Liver (tissue), 3 donors: Measurements from ENCODE around the gene S100A2.

Experiments used
- RAD21 ChIP-seq, 2 donors: IDR thresholded peaks; 2 replicates each; pipeline ENCODE4 v1.6.1; 2016; ENCODE audit warnings: antibody characterized with exemption in 2 of 2, mild to moderate bottlenecking in 2 of 2
- RXRA ChIP-seq, 2 donors: IDR thresholded peaks; 2 replicates each; pipeline ENCODE4 v1.6.1; 2017 to 2018; ENCODE audit warnings: antibody characterized with exemption in 2 of 2, mild to moderate bottlenecking in 1 of 2
- TF ChIP-seq, protein P1 (sequence below): IDR thresholded peaks from 2 replicates; pipeline ENCODE4 v1.6.1; 2016; ENCODE audit warnings: antibody characterized with exemption, mild to moderate bottlenecking
- TF ChIP-seq, protein P2 (sequence below): fragments of 150-350 bp; IDR thresholded peaks from 2 replicates; pipeline ENCODE4 v1.5.1; 2017; ENCODE audit warnings: improper control_type of control experiment, low read depth, low read length; ENCODE audit not compliant: missing input control
- TF ChIP-seq, protein P3 (sequence below): IDR thresholded peaks from 2 replicates; pipeline ENCODE4 v1.6.1; 2016; ENCODE audit warnings: antibody characterized with exemption
- donor health status: healthy.
- donor health status: healthy.

DNA sequence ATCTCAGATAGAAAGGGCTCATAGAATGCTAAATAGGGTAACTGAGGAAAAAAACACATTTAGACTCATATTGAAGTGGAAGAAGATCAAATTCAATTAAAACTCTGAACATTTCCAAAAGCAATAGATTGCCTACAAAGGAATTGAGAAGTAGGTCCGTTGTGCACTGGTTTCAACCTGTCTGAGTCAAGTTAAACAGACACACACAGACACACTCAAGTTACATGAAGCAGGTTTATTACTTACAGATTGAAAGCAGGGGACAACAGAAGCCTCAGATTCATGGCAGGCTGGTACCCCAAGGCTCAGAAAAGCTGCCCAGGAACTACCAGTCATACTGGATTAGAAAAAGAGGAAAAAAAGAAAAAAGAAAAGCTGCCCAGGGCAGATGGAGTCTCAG lies 20.7 kb upstream of the S100A2 start:
- TF ChIP-seq RAD21 (IDR thresholded peaks at IDR 0.05): no peak
- TF ChIP-seq, protein P1, sequence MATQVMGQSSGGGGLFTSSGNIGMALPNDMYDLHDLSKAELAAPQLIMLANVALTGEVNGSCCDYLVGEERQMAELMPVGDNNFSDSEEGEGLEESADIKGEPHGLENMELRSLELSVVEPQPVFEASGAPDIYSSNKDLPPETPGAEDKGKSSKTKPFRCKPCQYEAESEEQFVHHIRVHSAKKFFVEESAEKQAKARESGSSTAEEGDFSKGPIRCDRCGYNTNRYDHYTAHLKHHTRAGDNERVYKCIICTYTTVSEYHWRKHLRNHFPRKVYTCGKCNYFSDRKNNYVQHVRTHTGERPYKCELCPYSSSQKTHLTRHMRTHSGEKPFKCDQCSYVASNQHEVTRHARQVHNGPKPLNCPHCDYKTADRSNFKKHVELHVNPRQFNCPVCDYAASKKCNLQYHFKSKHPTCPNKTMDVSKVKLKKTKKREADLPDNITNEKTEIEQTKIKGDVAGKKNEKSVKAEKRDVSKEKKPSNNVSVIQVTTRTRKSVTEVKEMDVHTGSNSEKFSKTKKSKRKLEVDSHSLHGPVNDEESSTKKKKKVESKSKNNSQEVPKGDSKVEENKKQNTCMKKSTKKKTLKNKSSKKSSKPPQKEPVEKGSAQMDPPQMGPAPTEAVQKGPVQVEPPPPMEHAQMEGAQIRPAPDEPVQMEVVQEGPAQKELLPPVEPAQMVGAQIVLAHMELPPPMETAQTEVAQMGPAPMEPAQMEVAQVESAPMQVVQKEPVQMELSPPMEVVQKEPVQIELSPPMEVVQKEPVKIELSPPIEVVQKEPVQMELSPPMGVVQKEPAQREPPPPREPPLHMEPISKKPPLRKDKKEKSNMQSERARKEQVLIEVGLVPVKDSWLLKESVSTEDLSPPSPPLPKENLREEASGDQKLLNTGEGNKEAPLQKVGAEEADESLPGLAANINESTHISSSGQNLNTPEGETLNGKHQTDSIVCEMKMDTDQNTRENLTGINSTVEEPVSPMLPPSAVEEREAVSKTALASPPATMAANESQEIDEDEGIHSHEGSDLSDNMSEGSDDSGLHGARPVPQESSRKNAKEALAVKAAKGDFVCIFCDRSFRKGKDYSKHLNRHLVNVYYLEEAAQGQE: no peak
- TF ChIP-seq, protein P2, sequence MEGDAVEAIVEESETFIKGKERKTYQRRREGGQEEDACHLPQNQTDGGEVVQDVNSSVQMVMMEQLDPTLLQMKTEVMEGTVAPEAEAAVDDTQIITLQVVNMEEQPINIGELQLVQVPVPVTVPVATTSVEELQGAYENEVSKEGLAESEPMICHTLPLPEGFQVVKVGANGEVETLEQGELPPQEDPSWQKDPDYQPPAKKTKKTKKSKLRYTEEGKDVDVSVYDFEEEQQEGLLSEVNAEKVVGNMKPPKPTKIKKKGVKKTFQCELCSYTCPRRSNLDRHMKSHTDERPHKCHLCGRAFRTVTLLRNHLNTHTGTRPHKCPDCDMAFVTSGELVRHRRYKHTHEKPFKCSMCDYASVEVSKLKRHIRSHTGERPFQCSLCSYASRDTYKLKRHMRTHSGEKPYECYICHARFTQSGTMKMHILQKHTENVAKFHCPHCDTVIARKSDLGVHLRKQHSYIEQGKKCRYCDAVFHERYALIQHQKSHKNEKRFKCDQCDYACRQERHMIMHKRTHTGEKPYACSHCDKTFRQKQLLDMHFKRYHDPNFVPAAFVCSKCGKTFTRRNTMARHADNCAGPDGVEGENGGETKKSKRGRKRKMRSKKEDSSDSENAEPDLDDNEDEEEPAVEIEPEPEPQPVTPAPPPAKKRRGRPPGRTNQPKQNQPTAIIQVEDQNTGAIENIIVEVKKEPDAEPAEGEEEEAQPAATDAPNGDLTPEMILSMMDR: no peak
- TF ChIP-seq, protein P3, sequence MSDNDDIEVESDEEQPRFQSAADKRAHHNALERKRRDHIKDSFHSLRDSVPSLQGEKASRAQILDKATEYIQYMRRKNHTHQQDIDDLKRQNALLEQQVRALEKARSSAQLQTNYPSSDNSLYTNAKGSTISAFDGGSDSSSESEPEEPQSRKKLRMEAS: no peak
- no peak for TF ChIP-seq RXRA (IDR thresholded peaks at IDR 0.05)
